Smooth muscle cell (in vitro differentiated cells): ENCODE measurements around the gene DLX1. TPM values are rescaled to one million over a fixed set of nuclear protein-coding genes. Genes with fewer than 3 reads are reported as not detected.

Source experiments
- DNase-seq: peaks from one replicate; lab custom pipeline; 2025; ENCODE audit not compliant: unreplicated experiment; lab: John Stamatoyannopoulos, UW
- H2AFZ ChIP-seq: fragments of 200-600 bp; sonication (generic); 2 replicates; pipeline ENCODE4 v1.6.0; 2016; ENCODE audit warnings: antibody characterized with exemption, low read depth, mild to moderate bottlenecking
- H3F3A ChIP-seq: fragments of 200-600 bp; sonication (generic); 2 replicates; pipeline ENCODE4 v1.6.0; 2017; ENCODE audit warnings: antibody characterized with exemption, low read depth
- H3K27ac ChIP-seq: fragments of 200-600 bp; sonication (generic); 2 replicates; pipeline ENCODE4 v1.5.1; 2016; ENCODE audit warnings: low read depth, mild to moderate bottlenecking
- H3K27me3 ChIP-seq: fragments of 200-600 bp; sonication (generic); 2 replicates; pipeline ENCODE4 v1.6.1; 2016; ENCODE audit warnings: low read depth, mild to moderate bottlenecking
- H3K36me3 ChIP-seq: fragments of 200-600 bp; sonication (generic); 2 replicates; pipeline ENCODE4 v1.5.1; 2016; ENCODE audit warnings: low read depth
- H3K4me1 ChIP-seq: fragments of 200-600 bp; sonication (generic); 2 replicates; pipeline ENCODE4 v1.5.1; 2016; ENCODE audit warnings: low read depth
- H3K4me2 ChIP-seq: fragments of 200-600 bp; sonication (generic); 2 replicates; pipeline ENCODE4 v1.6.0; 2016; ENCODE audit warnings: mild to moderate bottlenecking
- H3K4me3 ChIP-seq: fragments of 200-600 bp; sonication (generic); 2 replicates; pipeline ENCODE4 v1.5.1; 2016; ENCODE audit warnings: mild to moderate bottlenecking
- H3K79me2 ChIP-seq: fragments of 200-600 bp; sonication (generic); 2 replicates; pipeline ENCODE4 v1.6.0; 2016; ENCODE audit warnings: low read depth, mild to moderate bottlenecking
- H3K9ac ChIP-seq: fragments of 200-600 bp; sonication (generic); 2 replicates; pipeline ENCODE4 v1.6.0; 2016; ENCODE audit warnings: low read depth
- H3K9me3 ChIP-seq: fragments of 200-600 bp; sonication (generic); replicated peaks from 2 replicates; pipeline ENCODE4 v1.5.1; 2016; ENCODE audit warnings: low read depth
- H4K20me1 ChIP-seq: fragments of 200-600 bp; sonication (generic); 2 replicates; pipeline ENCODE4 v1.6.0; 2016; ENCODE audit warnings: low read depth
- CTCF ChIP-seq: fragments of 200-600 bp; sonication (generic); IDR thresholded peaks from 2 replicates; pipeline ENCODE4 v1.5.1; 2017; ENCODE audit warnings: borderline replicate concordance, mild to moderate bottlenecking, antibody characterized with exemption; ENCODE audit not compliant: insufficient read depth, poor library complexity, severe bottlenecking
- WGBS: methylation state at CpG from one replicate; pipeline ENCODE4 v1.1.7; 2016; ENCODE audit warnings: low lambda C conversion rate; 5-methylcytosine and 5-hydroxymethylcytosine counted together
- polyA plus RNA-seq: library from polyadenylated mRNA; unstranded; fragments of >200 nt; fragmentation: Nextera tagmentation; extraction: Ambion mirVana; gene quantifications from 2 replicates; pipeline ENCODE4 v1.2.1, GENCODE V29; 2016
- total RNA-seq: library from RNA; depleted of rRNA; stranded (reverse); fragments of >200 nt; gene quantifications from 2 replicates; pipeline ENCODE4 v1.2.3, GENCODE V29; 2014

Gene DLX1
- total and polyA plus RNA-seq, 2 experiments from 2014 or later, result 3.3 to 3.5 TPM

GRCh38 chr2:172119089-172119488 is 33.8 kb downstream of the DLX1 start:
- no peaks in the 10 kb centered on the region for H3F3A ChIP-seq
- H3K4me2 ChIP-seq, result no peak overlapping the region
- H3K9ac ChIP-seq, result no peak overlapping the region
- no peaks in the 10 kb centered on the region for H3K36me3 ChIP-seq
- no peak overlapping the region for H3K4me3 ChIP-seq
- no peaks in the 10 kb centered on the region for H3K9me3 ChIP-seq
- peak overlapping the region; percentile 58 for H3K27ac ChIP-seq
- H2AFZ ChIP-seq, result no peak overlapping the region
- DNase-seq, result no peak
- H4K20me1 ChIP-seq, result no peaks in the 10 kb centered on the region
- H3K4me1 ChIP-seq, result no peaks in the 10 kb centered on the region
- H3K79me2 ChIP-seq, result no peaks in the 10 kb centered on the region
- no peak for TF ChIP-seq CTCF
- peaks cover 9% of the 10 kb centered on the region for H3K27me3 ChIP-seq

- no peak overlapping the region for H3K9ac ChIP-seq
Measured at GRCh38 chr2:172120118-172120517, 34.8 kb downstream of the DLX1 start.

GRCh38 chr2:172128484-172128883 is 43.2 kb downstream of the DLX1 start:
- DNase-seq, result no peak
- no peaks in the 10 kb centered on the region for H3K36me3 ChIP-seq

More at GRCh38 chr2:172120118-172120517, 34.8 kb downstream of the DLX1 start:
- Histone ChIP-seq H3K79me2 (no peaks in the 10 kb centered on the region), H3F3A (no peaks in the 10 kb centered on the region), H3K9me3 (no peaks in the 10 kb centered on the region), H3K27me3 (peaks cover 9% of the 10 kb centered on the region), H3K36me3 (no peaks in the 10 kb centered on the region), H4K20me1 (no peaks in the 10 kb centered on the region), H2AFZ (no peak overlapping the region), H3K4me2 (no peak overlapping the region), H3K4me3 (no peak overlapping the region), H3K27ac (no peak overlapping the region), H3K4me1 (no peaks in the 10 kb centered on the region)
- DNase-seq, result no peak
- WGBS, result 86% methylated on average over 2 of the region's 2 CpGs
- TF ChIP-seq CTCF, result no peak

More at GRCh38 chr2:172128484-172128883, 43.2 kb downstream of the DLX1 start:
- Histone ChIP-seq H3K4me1 (peaks cover 13% of the 10 kb centered on the region), H4K20me1 (no peaks in the 10 kb centered on the region), H3F3A (no peaks in the 10 kb centered on the region), H3K9me3 (no peaks in the 10 kb centered on the region), H3K9ac (no peak overlapping the region), H3K4me2 (no peak overlapping the region), H2AFZ (no peak overlapping the region), H3K27ac (no peak overlapping the region), H3K27me3 (no peaks in the 10 kb centered on the region), H3K79me2 (no peaks in the 10 kb centered on the region), H3K4me3 (no peak overlapping the region)
- no peak for TF ChIP-seq CTCF
